Activated CD8-positive, alpha-beta memory T cell treated with anti-CD3 and anti-CD28 coated beads for 1 hour (primary cell): ENCODE results near the gene RAB33B.
"Not testable (repeated sequence)": the region's sequence is repeated elsewhere in the genome, so short reads cannot be mapped to it uniquely, and the experiment has no call there.

ENCODE experiments used
- DNase-seq, 2 donors: peaks; one replicate each; pipeline ENCODE4 v3.0.0-alpha.2; 2020; ENCODE audit warnings: low read depth in 1 of 2; ENCODE audit errors: extremely low read depth in 1 of 2

Gene RAB33B

GRCh38 chr4:139461022-139461628 lies 7.2 kb downstream of the RAB33B start:
- DNase-seq: no peak

GRCh38 chr4:139464512-139464911 lies 10.6 kb downstream of the RAB33B start:
- not testable (repeated sequence) for DNase-seq

- DNase-seq: no peak
Observed at GRCh38 chr4:139465922-139466321, 12.0 kb downstream of the RAB33B start.

GRCh38 chr4:139468756-139469155 lies 14.8 kb downstream of the RAB33B start:
- DNase-seq: not testable (repeated sequence)

GRCh38 chr4:139469216-139469615 lies 15.3 kb downstream of the RAB33B start:
- DNase-seq: no peak

- DNase-seq: no peak
Observed at GRCh38 chr4:139469869-139470268, 15.9 kb downstream of the RAB33B start.

GRCh38 chr4:139470295-139470694 lies 16.4 kb downstream of the RAB33B start:
- DNase-seq: no peak

GRCh38 chr4:139470997-139471665 lies 17.2 kb downstream of the RAB33B start:
- no peak for DNase-seq

- no peak for DNase-seq
Observed at GRCh38 chr4:139472852-139473251, 18.9 kb downstream of the RAB33B start.

GRCh38 chr4:139476363-139476762 lies 22.4 kb downstream of the RAB33B start:
- DNase-seq: no peak

- DNase-seq: no peak
Observed at GRCh38 chr4:139481465-139481864, 27.5 kb downstream of the RAB33B start.

- no peak for DNase-seq
Observed at GRCh38 chr4:139483000-139483399, 29.1 kb downstream of the RAB33B start.

GRCh38 chr4:139484783-139485311 lies 30.9 kb downstream of the RAB33B start:
- no peak for DNase-seq

GRCh38 chr4:139488442-139488841 lies 34.5 kb downstream of the RAB33B start:
- no peak for DNase-seq

- DNase-seq: no peak
Observed at GRCh38 chr4:139489638-139490037, 35.7 kb downstream of the RAB33B start.

GRCh38 chr4:139492429-139492828 lies 38.5 kb downstream of the RAB33B start:
- no peak for DNase-seq

- DNase-seq: no peak
Observed at GRCh38 chr4:139493176-139493575, 39.3 kb downstream of the RAB33B start.

GRCh38 chr4:139499186-139499585 lies 45.3 kb downstream of the RAB33B start:
- no peak for DNase-seq

GRCh38 chr4:139501117-139501516 lies 47.2 kb downstream of the RAB33B start:
- no peak for DNase-seq

- no peak for DNase-seq
Observed at GRCh38 chr4:139501527-139501926, 47.6 kb downstream of the RAB33B start.

GRCh38 chr4:139501927-139502899 lies 48.3 kb downstream of the RAB33B start:
- DNase-seq: no peak
